ENCODE measurements around the gene TNRC6B.
"Not testable (repeated sequence)": the region's sequence is repeated elsewhere in the genome, so short reads cannot be mapped to it uniquely, and the experiment has no call there.

The TNRC6B gene

DNA sequence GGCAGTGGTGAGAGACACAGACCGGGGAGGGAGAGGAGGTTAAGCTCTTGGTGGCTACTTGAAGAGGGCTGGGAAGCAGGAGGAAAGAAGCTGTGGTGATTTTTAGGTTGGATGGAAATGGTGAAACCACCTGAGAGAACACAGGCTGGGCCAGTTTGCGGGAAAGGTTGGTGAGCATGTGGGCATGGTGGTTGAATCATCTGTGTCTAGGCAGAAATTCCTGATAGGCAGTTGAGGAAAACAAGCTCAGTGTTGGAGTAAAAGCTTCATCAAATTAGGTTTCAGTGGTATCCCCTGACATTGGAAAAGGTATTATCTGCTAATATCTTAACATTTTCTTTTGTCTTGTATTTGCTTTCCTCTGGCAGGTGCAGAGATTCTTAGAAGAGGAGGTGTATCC lies 188.3 kb downstream of the TNRC6B start:
- no peak for TF ChIP-seq CTCF (conservative IDR thresholded peaks at IDR 0.05)

DNA sequence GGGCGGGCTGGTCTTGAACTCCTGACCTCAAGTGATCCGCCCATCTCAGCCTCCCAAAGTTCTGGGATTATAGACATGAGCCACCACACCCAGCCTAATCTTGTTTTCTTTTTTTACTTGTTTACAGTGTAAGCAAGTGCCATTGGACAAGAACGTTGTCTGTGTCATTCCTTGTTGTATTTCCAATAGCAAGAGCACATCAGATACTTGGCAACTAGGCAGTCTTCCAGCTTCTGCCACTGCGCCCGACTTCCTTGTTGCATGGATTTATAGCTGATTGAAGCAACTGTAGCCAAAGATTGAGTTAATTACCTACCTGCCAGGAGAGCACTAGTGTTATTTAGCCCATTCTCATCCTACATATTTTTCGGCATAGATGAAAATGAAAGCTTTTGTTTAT lies 189.6 kb downstream of the TNRC6B start:
- no peak for TF ChIP-seq CTCF (conservative IDR thresholded peaks at IDR 0.05)
- H3K27ac ChIP-seq, result peak overlapping the region; percentile 61

More for the DNA sequence above, 188.3 kb downstream of the TNRC6B start:
- peak overlapping the region; percentile 61 for H3K27ac ChIP-seq

- no peak for TF ChIP-seq CTCF (conservative IDR thresholded peaks at IDR 0.05)
- peak overlapping the region; percentile 61 for H3K27ac ChIP-seq
Observed at GRCh38 chr22:40368016-40368415, 190.3 kb downstream of the TNRC6B start.

DNA sequence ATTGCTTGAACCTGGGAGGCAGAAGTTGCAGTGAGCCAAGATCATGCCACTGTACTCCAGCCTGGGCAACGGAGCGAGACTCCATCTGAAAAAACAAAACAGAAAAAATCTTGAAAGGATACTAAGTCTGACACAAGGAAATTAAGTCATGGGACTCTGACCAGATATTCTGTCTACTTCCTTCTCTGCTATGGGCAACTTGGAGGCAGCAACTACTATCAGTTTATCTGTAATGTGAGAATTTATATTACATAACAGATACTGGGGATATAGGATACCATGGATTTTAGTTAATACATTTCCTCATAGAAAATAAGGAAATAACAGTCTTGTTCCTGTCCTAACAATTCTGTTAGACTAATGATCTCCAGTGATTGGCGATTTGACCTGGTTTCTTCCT lies 191.1 kb downstream of the TNRC6B start:
- H3K27ac ChIP-seq, result no peak overlapping the region
- TF ChIP-seq CTCF (conservative IDR thresholded peaks at IDR 0.05), result no peak

DNA sequence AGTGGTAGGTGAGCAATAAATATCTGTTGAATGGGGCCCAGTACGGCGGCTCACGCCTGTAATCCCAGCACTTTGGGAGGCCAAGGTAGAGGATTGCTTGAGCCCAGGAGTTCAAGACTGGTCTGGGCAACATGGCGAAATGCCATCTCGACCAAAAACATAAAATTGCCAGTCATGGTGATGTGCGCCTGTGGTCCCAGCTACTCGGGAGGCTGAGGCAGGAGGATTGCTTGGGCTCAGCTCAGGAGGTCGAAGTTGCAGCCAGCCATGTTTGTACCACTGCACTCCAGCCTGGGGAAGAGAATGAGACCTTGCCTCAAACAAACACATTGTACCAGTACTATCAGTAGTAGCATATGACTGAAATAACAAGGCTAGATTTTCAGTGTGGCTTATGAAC lies 196.8 kb downstream of the TNRC6B start:
- no peak overlapping the region for H3K27ac ChIP-seq
- no peak for TF ChIP-seq CTCF (conservative IDR thresholded peaks at IDR 0.05)

DNA sequence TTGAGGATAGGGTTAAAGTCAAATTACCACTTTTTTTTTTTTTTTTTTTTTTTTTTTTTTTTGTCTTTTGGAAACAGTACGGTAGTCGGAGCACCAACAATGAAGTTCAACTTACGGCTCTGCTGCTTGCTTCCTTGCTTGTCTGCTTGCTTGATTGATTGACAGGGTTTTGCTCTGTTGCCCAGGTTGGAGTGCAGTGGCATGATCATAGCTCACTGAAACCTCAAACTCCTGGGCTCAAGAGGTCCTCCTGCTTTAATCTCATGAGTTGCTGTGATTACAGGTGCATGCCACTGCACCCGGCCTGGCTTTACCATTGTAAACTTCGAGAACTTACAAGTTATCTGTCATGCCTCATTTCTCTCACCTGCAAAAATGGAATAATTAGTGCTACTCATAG lies 198.4 kb downstream of the TNRC6B start:
- no peak overlapping the region for H3K27ac ChIP-seq
- no peak for TF ChIP-seq CTCF (conservative IDR thresholded peaks at IDR 0.05)

DNA sequence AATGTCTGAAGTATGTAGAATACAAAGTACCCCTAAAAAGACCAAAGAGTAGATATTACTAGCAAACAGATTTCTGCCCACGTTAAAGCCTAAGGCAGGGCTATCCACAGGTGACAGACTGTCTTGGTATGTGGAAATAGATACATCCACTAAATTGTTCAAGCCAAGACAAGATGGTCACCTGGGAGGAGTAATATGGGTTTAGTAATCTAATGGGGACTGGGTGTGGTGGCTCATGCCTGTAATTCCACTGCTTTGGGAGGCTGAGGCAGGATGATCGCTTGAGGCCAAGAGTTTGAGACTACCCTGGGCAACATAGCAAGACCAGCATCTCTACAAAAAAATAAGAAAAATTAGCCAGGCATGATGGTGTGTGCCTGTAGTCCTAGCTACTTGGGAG lies 200.2 kb downstream of the TNRC6B start:
- H3K27ac ChIP-seq, result no peak overlapping the region
- no peak for TF ChIP-seq CTCF (conservative IDR thresholded peaks at IDR 0.05)

DNA sequence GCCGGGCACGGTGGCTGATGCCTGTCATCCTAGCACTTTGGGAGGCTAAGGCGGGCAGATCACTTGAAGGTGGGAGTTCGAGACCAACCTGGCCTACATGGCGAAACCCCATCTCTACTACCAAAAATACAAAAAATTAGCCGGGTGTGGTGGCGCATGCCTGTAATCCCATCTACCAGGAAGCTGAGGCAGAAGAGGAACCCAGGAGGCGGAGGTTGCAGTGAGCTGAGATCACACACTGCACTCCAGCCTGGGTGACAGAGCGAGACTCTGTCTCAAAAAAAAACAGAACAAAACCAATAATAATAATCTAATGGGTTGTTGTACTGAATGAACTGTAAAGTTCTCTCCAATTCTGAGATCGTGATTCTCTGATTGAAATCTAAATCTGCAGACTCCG lies 200.7 kb downstream of the TNRC6B start:
- H3K27ac ChIP-seq, result not testable (repeated sequence)

Data from VCaP (cell line).